ENCODE results near the gene TMEM151B. TPM values are rescaled to one million over a fixed set of nuclear protein-coding genes. Genes with fewer than 3 reads are reported as not detected.

Gene TMEM151B
- total and polyA plus RNA-seq, 10 donors, result 0.03 to 0.17 (median 0.11) TPM; not detected in 7

DNA sequence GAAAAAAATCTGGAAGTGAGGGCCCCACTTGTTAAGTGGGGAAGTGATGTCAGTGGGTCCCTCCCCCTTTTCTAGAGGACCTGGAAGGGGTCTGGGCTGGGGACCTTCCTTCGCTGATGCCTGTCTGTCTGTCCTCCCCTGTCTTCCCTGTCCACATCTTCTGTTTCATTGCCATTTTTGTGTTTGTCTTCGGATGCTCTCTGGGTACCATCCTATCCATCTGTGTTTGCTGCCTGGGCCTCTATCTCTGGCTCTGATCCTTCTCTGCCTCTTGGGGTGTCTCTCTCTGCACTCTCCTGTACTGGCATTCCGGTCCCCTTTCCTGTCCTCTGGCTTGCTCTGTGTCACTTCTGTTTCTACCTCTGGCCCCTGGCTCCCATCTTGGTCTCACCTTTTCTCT is 2.3 kb downstream of the TMEM151B start:
- Histone ChIP-seq H3K27me3 (replicated peaks in 1 of 7) (peaks cover 0 to 95% (median 63%) of the 10 kb centered on the region in 7 donors), H3K27ac (no peak overlapping the region), H3K36me3 (no peaks in the 10 kb centered on the region), H3K4me1 (peaks cover 0 to 47% (median 27%) of the 10 kb centered on the region in 6 donors), H3K9me3 (no peaks in the 10 kb centered on the region), H3K4me3 (no peak overlapping the region)
- no peak for TF ChIP-seq POLR2AphosphoS5 (IDR thresholded peaks at IDR 0.05)
- TF ChIP-seq POLR2A (IDR thresholded peaks at IDR 0.05), result no peak
- TF ChIP-seq, protein P1, sequence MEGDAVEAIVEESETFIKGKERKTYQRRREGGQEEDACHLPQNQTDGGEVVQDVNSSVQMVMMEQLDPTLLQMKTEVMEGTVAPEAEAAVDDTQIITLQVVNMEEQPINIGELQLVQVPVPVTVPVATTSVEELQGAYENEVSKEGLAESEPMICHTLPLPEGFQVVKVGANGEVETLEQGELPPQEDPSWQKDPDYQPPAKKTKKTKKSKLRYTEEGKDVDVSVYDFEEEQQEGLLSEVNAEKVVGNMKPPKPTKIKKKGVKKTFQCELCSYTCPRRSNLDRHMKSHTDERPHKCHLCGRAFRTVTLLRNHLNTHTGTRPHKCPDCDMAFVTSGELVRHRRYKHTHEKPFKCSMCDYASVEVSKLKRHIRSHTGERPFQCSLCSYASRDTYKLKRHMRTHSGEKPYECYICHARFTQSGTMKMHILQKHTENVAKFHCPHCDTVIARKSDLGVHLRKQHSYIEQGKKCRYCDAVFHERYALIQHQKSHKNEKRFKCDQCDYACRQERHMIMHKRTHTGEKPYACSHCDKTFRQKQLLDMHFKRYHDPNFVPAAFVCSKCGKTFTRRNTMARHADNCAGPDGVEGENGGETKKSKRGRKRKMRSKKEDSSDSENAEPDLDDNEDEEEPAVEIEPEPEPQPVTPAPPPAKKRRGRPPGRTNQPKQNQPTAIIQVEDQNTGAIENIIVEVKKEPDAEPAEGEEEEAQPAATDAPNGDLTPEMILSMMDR (IDR thresholded peaks at IDR 0.05 in 8 of 11, conservative IDR thresholded peaks at IDR 0.05 in 3 of 11), result no peak
- peak; percentile 17 for DNase-seq
- 81 to 93% (median 84%) methylated on average over 3 of the region's 3 CpGs for WGBS, 5 donors
- intact Hi-C loops (cut with DNase I; ENCODE audit: low total_unique reads), result no loop called here

DNA sequence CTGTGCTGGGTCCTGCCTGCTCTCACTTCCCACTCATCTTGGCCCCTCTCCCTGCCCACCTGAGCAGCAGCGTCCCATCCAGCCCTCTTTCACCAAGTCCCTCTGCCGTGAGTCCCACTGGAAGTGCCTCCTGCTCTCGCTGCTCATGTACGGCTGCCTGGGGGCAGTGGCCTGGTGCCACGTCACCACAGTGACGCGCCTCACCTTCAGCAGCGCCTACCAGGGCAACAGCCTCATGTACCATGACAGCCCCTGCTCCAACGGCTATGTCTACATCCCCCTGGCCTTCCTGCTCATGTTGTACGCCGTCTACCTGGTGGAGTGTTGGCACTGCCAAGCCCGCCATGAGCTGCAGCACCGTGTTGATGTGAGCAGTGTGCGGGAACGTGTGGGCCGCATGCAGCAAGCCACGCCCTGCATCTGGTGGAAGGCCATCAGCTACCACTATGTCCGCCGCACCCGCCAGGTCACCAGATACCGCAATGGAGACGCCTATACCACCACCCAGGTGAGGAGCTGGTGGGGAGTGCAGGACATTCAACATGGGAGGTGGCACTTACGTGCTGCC is 2.8 kb downstream of the TMEM151B start:
- peak; percentile 56 for DNase-seq
- Histone ChIP-seq H3K4me1 (peaks cover 0 to 42% (median 25%) of the 10 kb centered on the region in 6 donors), H3K27me3 (replicated peaks in 1 of 7) (peaks cover 0 to 100% (median 65%) of the 10 kb centered on the region in 7 donors), H3K9me3 (no peaks in the 10 kb centered on the region), H3K27ac (no peak overlapping the region), H3K36me3 (no peaks in the 10 kb centered on the region), H3K4me3 (no peak overlapping the region)
- intact Hi-C loops (cut with DNase I; ENCODE audit: low total_unique reads), result no loop called here
- TF ChIP-seq POLR2AphosphoS5 (IDR thresholded peaks at IDR 0.05), result no peak
- TF ChIP-seq, protein P1 (IDR thresholded peaks at IDR 0.05 in 8 of 11, conservative IDR thresholded peaks at IDR 0.05 in 3 of 11), result no peak
- no peak for TF ChIP-seq POLR2A (IDR thresholded peaks at IDR 0.05)
- WGBS, 5 donors, result 86 to 95% (median 90%) methylated on average over 15 to 23 of the region's 23 CpGs

DNA sequence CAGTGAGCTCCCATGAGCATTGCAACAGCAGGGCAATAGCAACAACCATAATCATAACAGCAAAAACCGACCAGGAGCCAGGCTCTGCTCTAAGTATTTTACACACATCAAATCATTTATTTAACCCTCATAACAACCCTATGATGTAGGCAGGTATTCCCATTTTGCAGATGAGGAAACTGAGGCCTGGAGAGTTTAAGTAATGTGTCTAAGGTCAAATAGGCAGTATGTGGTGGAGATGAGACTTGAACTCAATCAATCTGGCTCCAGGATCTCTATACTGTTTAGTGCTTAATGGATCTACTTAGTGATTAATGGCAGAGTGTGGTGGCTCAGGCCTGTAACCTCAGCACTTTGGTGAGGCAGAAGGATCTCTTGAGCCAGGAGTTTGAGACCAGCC is 3.4 kb downstream of the TMEM151B start:
- Histone ChIP-seq H3K9me3 (no peaks in the 10 kb centered on the region), H3K27ac (no peak overlapping the region), H3K27me3 (replicated peaks in 1 of 7) (peaks cover 0 to 99% (median 65%) of the 10 kb centered on the region in 7 donors), H3K4me3 (no peak overlapping the region), H3K4me1 (peaks cover 0 to 41% (median 25%) of the 10 kb centered on the region in 6 donors), H3K36me3 (no peaks in the 10 kb centered on the region)
- DNase-seq, result no peak
- TF ChIP-seq, protein P1 (IDR thresholded peaks at IDR 0.05 in 8 of 11, conservative IDR thresholded peaks at IDR 0.05 in 3 of 11), result no peak
- TF ChIP-seq POLR2A (IDR thresholded peaks at IDR 0.05), result no peak
- TF ChIP-seq POLR2AphosphoS5 (IDR thresholded peaks at IDR 0.05), result no peak
- intact Hi-C loops (cut with DNase I; ENCODE audit: low total_unique reads), result no loop called here
- WGBS, 5 donors, result 60 to 87% (median 75%) methylated on average over 1 of the region's 1 CpG

DNA sequence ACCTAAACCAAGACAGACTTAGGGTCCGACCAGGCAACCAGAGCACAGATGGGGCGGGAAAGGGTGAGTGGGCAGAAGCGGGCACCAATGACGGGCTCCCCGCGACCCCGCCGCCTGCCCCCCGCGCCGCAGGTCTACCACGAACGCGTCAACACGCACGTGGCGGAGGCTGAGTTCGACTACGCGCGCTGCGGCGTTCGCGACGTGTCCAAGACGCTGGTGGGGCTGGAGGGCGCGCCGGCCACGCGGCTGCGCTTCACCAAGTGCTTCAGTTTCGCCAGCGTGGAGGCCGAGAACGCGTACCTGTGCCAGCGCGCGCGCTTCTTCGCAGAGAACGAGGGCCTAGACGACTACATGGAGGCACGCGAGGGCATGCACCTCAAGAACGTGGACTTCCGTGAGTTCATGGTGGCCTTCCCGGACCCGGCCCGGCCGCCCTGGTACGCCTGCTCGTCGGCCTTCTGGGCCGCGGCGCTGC is 5.1 kb downstream of the TMEM151B start:
- H3K27ac ChIP-seq, result no peak overlapping the region
- H3K9me3 ChIP-seq, result no peaks in the 10 kb centered on the region
- peak; percentile 67 for DNase-seq
- H3K36me3 ChIP-seq, result no peaks in the 10 kb centered on the region
- peaks cover 0 to 27% (median 13%) of the 10 kb centered on the region in 6 donors for H3K4me1 ChIP-seq
- WGBS, 5 donors, result 74 to 91% (median 83%) methylated on average over 48 to 59 of the region's 59 CpGs
- H3K27me3 ChIP-seq (replicated peaks in 1 of 7), result peaks cover 0 to 92% (median 56%) of the 10 kb centered on the region in 7 donors
- intact Hi-C loops (cut with DNase I; ENCODE audit: low total_unique reads), result no loop called here
- TF ChIP-seq POLR2A (IDR thresholded peaks at IDR 0.05) (no peak), POLR2AphosphoS5 (IDR thresholded peaks at IDR 0.05) (no peak)
- TF ChIP-seq, protein P1 (IDR thresholded peaks at IDR 0.05 in 8 of 11, conservative IDR thresholded peaks at IDR 0.05 in 3 of 11), result no peak
- peak overlapping the region in 4 of 8 donors; percentile 13 to 61 (median 29) for H3K4me3 ChIP-seq

All from spleen (tissue), 11 donors.